NCI-H82 treated with DMSO at 0.1 percent for 48 hours (cell line): Measurements from ENCODE around the gene ADAMTSL4.
A peak's percentile ranks its signal among the peaks of the same experiment; 100 is the strongest.
"Not testable (repeated sequence)": the region's sequence is repeated elsewhere in the genome, so short reads cannot be mapped to it uniquely, and the experiment has no call there.

ENCODE experiments used
- DNase-seq: peaks from one replicate; lab custom pipeline; 2025; ENCODE audit not compliant: unreplicated experiment; lab: John Stamatoyannopoulos, UW

The ADAMTSL4 gene

DNA sequence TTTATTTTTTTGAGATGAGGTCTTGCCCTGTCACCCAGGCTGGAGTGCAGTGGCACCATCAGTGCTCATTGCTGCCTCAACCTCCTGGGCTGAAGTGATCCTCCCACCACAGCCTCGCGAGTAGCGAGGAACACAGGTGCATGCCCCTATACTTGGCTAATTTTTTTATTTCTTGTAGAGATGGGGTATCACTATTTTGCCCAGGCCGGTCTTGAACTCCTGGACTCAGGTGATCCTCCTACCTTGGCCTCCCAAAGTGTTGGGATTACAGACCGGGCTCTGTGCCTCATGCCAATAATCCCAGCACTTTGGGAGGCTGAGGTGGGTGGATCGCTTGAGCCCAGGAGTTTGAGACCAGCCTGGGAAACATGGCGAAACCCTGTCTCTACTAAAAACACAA lies 32.2 kb downstream of the ADAMTSL4 start:
- DNase-seq: not testable (repeated sequence)

DNA sequence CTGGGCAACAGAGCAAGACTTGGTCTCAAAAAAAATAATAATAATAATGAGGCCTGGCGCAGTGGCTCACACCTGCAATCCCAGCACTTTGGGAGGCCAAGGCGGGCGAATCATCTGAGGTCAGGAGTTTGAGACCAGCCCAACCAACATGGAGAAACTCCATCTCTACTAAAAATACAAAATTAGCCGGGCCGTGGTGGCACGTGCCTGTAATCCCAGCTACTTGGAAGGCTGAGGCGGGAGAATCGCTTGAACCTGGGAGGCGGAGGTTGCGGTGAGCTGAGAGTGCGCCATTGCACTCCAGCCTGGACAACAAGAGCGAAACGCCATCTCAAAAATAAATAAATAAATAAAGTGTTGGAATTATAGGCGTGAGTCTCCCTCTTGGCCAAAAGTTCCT lies 32.8 kb downstream of the ADAMTSL4 start:
- DNase-seq: not testable (repeated sequence)

DNA sequence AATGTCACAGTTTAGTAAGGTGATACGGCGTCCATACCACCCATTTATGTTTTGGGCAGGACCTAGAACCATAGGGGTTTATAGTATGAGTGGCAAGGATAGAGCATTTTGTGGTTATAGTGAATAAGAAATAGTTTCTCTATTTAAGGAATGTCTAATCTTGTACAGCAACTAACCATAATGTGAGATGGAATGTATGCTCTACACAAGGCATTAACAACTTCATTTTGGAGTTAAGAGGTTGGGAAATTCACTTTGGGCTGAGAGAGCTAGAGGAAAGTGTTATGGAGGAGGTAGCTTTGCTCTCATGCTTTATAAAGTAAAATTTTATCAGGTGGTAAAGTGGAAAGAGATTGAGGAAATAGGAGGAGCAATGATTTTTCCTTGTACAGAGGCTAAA lies 33.2 kb downstream of the ADAMTSL4 start:
- no peak for DNase-seq

DNA sequence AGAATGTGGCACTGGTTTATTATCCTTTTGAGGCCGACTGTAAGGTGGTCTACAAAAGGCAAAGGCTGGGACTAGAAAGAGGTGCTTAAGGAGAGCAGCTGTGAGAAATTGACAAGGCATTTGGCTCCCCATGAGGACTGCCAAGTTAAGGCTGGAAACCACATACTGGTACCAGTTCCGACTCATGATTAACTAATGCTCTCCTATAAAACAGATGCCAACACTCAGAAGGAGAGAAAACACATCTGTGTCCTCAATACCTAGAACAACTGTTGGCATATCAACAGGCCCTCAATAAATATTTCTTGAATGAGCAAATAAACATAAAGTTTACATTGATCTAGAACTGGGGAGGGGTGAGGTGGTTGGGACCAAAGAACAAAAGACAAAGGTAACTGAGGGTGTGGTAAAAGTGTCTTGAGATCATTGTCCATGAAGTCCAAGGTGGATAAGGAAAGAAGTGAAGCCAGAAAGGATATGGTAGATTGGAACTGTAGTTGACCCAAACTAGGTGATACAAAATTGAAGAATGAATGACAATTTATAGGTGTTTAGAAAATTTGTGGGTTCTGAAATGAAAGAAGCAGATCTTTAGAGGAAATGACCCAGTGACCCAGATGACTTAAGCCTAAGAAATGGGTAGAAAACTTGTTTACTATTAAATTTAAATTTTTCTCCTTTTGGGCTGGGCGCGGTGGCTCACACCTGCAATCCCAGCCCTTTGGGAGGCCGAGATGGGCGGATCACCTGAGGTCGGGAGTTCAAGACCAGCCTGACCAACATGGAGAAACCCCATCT lies 47.1 kb downstream of the ADAMTSL4 start:
- no peak for DNase-seq

DNA sequence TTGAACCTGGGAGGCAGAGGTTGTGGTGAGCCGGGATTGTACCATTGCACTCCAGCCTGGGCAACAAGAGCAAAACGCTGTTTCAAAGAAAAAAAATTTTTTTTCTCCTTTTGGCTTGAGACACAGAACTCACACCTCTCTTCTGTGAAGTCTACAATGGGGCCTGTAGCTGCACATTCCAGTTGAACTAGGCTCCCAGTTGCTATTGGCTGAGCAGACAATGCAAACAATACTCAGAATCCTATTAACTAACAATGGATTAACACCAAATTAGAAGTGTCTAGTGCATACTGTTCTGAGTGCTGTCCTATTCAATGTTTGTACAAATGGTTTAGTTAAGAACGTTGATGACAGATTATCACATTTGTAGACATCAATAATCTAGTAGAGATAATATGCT lies 47.8 kb downstream of the ADAMTSL4 start:
- peak; percentile 30 for DNase-seq

DNA sequence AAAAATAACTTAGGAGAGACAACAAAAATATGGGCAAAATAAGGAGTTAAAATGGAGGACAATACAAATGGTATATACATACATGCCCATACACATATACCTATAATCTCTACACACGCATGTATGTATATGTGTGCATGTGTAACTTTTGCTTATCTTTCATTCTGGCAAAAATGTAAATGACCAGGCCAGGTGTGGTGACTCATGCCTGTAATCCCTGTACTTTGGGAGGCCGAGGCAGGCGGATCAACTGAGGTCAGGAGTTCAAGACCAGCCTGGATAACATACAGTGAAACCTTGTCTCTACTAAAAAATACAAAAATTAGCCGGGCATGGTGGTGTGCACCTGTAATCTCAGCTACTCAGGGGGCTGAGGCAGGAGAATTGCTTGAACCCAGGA lies 49.1 kb downstream of the ADAMTSL4 start:
- DNase-seq: not testable (repeated sequence)

DNA sequence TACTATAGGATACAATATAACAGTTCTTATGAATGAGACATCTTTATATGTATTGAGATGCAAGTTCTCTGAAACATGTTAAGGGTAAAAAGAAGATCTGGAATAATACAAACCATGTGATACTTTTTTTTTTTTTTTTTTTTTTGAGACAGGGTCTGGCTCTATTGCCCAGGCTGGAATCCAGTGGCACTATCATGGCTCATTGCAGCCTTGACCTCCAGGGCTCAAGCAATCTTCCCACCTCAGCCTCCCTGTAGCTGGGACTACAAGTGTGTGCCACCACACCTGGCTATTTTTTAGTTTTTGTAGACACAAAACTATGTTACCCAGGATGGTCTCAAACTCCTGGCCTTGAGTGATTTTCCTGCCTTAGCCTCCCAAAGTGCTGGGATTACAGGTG lies 52.3 kb downstream of the ADAMTSL4 start:
- DNase-seq: no peak

DNA sequence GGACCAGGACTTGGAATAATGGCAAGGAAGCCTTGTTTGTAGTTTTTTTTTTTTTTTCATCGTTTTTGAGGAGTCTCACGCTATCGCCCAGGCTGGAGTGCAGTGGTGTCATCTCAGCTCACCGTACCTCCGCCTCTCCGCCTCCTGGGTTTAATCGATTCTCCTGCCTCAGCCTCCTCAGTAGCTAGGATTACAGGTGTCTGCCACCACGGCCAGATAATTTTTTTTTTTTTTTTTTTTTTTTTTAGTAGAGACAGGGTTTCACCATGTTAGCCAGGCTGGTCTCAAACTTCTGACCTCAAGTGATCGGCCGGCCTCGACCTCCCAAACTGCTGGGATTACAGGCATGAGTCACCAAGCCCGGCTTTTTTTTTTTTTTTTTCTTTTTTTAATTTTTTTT lies 53.2 kb downstream of the ADAMTSL4 start:
- DNase-seq: not testable (repeated sequence)

DNA sequence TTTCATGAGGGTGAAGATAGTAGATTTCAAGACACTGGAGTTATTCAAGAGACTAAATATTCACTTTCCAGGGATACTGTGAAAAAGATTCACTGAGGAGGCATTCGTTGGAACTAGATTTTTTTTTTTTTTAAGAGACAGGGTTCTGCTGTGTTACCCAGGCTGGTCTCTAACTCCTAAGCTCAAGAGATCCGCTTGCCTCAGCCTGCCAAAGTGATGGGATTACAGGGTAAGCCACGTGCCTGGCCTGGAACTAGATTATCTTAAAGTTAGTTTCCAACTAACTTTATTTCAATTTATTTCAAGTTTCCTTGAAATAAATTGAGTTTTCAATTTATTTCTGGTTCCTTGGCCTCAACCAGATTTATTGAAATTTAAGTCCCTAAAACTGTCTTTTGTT lies 54.5 kb downstream of the ADAMTSL4 start:
- peak; percentile 33 for DNase-seq

DNA sequence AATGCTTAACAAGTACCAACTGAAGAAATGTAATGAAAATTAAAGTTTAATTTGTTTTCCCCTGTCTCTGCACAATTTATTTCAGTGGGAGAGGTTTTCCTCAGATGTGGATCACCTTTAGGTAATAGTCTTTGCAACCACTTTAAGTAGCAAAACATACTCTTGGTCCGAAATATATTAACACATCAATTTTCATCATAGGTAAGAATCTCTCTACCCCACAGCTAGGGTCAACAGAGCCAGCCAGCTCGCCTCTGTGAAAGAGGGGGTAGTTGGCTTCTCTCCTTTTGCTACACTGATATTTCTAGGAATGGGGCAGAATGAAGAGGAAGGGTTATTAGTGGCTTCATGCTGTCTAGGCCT lies 55.0 kb downstream of the ADAMTSL4 start:
- DNase-seq: no peak

DNA sequence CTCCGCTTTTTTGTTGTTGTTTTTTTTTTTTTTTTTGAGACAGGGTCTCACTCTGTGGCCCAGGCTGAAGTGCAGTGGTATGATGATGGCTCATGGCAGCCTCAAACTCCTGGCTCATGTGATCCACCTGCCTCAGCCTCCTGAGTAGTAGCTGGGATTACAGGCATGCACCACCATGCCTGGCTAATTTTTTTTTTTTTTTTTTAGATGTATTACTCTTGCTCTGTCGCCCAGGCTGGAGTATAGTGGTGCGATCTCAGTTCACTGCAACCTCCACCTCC lies 56.2 kb downstream of the ADAMTSL4 start:
- not testable (repeated sequence) for DNase-seq

DNA sequence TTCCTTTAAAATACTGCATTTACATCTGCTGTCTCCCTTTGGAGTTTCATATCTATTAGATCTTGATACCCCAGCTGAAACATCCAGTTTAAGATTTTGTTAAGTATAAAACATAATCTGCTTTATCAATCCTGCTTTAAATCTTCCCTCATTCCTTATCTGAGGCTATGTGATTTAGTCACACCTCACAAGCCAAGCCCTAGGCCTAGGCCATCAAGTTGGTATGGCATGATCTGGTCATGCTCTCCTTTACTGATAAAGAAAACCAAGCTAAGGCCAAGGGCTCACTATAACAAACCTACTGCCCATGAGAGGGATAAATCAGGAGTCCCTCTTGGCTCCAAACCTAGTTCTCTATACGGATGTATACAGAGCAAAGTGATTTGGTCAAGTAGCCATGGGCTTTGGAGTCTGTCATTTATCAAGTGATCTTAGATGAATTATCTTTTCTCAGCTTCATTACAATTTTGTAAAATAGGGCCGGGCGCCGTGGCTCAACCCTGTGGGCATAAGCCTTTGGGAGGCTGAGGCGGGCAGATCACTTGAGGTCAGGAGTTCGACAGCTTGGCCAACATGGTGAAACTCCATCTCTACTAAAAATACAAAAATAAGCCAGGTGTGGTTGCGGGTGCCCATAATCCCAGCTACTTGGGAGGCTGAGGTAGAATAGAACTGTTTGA lies 57.4 kb downstream of the ADAMTSL4 start:
- no peak for DNase-seq

DNA sequence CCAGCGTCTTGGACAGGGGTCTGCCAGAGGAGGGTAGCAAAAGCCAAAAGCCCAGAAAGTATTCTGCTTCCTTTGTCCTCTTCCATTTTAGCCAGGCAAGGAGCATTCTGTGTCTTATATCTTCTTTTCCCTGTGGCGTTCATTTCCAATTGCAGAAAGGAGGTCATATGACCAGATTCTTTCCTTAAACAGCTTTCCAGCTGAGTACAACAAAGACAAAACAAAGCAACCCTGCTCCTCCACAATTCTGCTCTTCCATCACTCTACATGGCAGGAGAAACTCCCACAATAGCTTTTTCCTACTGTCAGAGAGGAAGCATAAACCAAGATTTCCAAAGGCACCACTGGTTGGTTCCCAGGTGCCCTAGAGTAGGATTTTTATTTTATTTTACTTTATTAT lies 60.5 kb downstream of the ADAMTSL4 start:
- DNase-seq: no peak
